Colonic mucosa (tissue), 4 donors: ENCODE measurements around the gene SIX1. TPM values are rescaled to one million over a fixed set of nuclear protein-coding genes. Genes with fewer than 3 reads are reported as not detected.

Experiments used
- DNase-seq: peaks from one replicate; pipeline ENCODE4 v3.0.0-alpha.2; 2020
- H3K27ac ChIP-seq: fragments of 200-600 bp; one replicate; pipeline ENCODE4 v1.8.0; 2021
- H3K27me3 ChIP-seq: fragments of 200-600 bp; one replicate; pipeline ENCODE4 v1.8.0; 2021
- H3K36me3 ChIP-seq: fragments of 200-600 bp; one replicate; pipeline ENCODE4 v1.8.0; 2021
- H3K4me1 ChIP-seq: fragments of 200-600 bp; one replicate; pipeline ENCODE4 v1.8.0; 2021; ENCODE audit warnings: mild to moderate bottlenecking
- H3K4me3 ChIP-seq: fragments of 200-600 bp; one replicate; pipeline ENCODE4 v1.8.0; 2021
- H3K9ac ChIP-seq, 2 donors: one replicate each; pipeline ENCODE4 v1.7.0; 2013; ENCODE audit warnings: control low read depth in 2 of 2, low read depth in 2 of 2, low read length in 2 of 2
- H3K9me3 ChIP-seq: fragments of 200-600 bp; one replicate; pipeline ENCODE4 v1.8.0; 2021
- intact Hi-C: fragments of 100-400 bp; cut with DNase I; formaldehyde crosslinking; loops from one replicate; pipeline ENCODE4 v1.14.1; 2022
- total RNA-seq, 2 donors: library from RNA; stranded (reverse); fragmentation: NEBNext Ultra II Directional in 1 of 2; extraction: Animal tissue kit (Norgen Biotek cat#: 25700) in 1 of 2; gene quantifications; one replicate each; pipeline ENCODE4 v1.2.1, GENCODE V29; 2021
- TF ChIP-seq, protein P1 (sequence below): fragments of 200-600 bp; IDR thresholded peaks from one replicate; pipeline ENCODE4 v1.8.0; 2022; ENCODE audit warnings: antibody characterized with exemption, mild to moderate bottlenecking
- donor health status: healthy.
- donor health status: DM: no; HTN: no; CAD: no.
- donor health status: DM: no; HTN: no; CAD: no.

The SIX1 gene
- total RNA-seq = not detected

- no peaks in the 10 kb centered on the region for H3K9me3 ChIP-seq
- H3K4me3 ChIP-seq = peak within 1 kb of the TSS; percentile 25
- H3K27ac ChIP-seq = no peak within 1 kb of the TSS
- peak; percentile 56 for DNase-seq
- intact Hi-C loops = no loop called here
- H3K27me3 ChIP-seq = peaks cover 97% of the 10 kb centered on the region
- no peak within 1 kb of the TSS for H3K9ac ChIP-seq
- TF ChIP-seq, protein P1, sequence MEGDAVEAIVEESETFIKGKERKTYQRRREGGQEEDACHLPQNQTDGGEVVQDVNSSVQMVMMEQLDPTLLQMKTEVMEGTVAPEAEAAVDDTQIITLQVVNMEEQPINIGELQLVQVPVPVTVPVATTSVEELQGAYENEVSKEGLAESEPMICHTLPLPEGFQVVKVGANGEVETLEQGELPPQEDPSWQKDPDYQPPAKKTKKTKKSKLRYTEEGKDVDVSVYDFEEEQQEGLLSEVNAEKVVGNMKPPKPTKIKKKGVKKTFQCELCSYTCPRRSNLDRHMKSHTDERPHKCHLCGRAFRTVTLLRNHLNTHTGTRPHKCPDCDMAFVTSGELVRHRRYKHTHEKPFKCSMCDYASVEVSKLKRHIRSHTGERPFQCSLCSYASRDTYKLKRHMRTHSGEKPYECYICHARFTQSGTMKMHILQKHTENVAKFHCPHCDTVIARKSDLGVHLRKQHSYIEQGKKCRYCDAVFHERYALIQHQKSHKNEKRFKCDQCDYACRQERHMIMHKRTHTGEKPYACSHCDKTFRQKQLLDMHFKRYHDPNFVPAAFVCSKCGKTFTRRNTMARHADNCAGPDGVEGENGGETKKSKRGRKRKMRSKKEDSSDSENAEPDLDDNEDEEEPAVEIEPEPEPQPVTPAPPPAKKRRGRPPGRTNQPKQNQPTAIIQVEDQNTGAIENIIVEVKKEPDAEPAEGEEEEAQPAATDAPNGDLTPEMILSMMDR = no peak
- no peaks in the 10 kb centered on the region for H3K36me3 ChIP-seq
- H3K4me1 ChIP-seq = peaks cover 15% of the 10 kb centered on the region
Measured at GRCh38 chr14:60648934-60649874, at the start of gene SIX1. TSS of gene SIX1 (minus strand) at chr14:60649477. CDS start at chr14:60649189, 288 bp downstream.

- Histone ChIP-seq H3K4me1 (no peaks in the 10 kb centered on the region), H3K9ac (no peak overlapping the region), H3K27ac (no peak overlapping the region), H3K27me3 (no peaks in the 10 kb centered on the region), H3K9me3 (no peaks in the 10 kb centered on the region), H3K36me3 (no peaks in the 10 kb centered on the region), H3K4me3 (no peak overlapping the region)
- intact Hi-C loops = no loop called here
- TF ChIP-seq, protein P1 = no peak
- no peak for DNase-seq
Measured at GRCh38 chr14:60695327-60695726, 46.0 kb upstream of the SIX1 start.

- TF ChIP-seq, protein P1 = no peak
- Histone ChIP-seq H3K27ac (no peak overlapping the region), H3K4me1 (no peaks in the 10 kb centered on the region), H3K27me3 (no peaks in the 10 kb centered on the region), H3K9ac (no peak overlapping the region), H3K36me3 (no peaks in the 10 kb centered on the region), H3K9me3 (no peaks in the 10 kb centered on the region), H3K4me3 (no peak overlapping the region)
- intact Hi-C loops = no loop called here
- no peak for DNase-seq
Measured at GRCh38 chr14:60691383-60692113, 42.3 kb upstream of the SIX1 start.

- Histone ChIP-seq H3K9ac (no peak overlapping the region), H3K36me3 (no peaks in the 10 kb centered on the region), H3K27me3 (no peaks in the 10 kb centered on the region), H3K9me3 (no peaks in the 10 kb centered on the region), H3K4me3 (no peak overlapping the region), H3K4me1 (no peaks in the 10 kb centered on the region), H3K27ac (no peak overlapping the region)
- TF ChIP-seq, protein P1 = no peak
- intact Hi-C loops = no loop called here
- DNase-seq = no peak
Measured at GRCh38 chr14:60686865-60687264, 37.6 kb upstream of the SIX1 start.

DNA sequence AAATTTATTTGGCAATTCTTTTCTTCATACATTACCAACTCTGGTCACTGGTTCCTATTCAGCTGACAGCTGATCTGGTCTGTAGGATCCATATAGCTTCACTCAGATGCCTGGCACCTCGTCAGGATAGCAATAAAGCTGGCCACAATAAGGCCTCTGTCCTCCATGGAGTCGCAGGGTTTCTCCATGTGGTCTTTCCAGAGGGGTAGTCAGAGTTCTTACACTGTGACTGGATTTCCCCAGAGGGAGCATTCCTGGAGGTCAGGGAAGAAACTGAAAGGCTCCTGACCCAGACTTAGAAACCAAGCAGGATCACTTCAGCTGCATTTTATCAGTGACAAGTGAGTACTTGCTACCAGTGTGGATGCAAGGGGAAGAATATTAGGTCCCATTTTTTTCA, 34.9 kb upstream of the SIX1 start:
- Histone ChIP-seq H3K27ac (no peak overlapping the region), H3K4me1 (no peaks in the 10 kb centered on the region), H3K9ac (no peak overlapping the region), H3K4me3 (no peak overlapping the region), H3K9me3 (no peaks in the 10 kb centered on the region), H3K36me3 (no peaks in the 10 kb centered on the region), H3K27me3 (no peaks in the 10 kb centered on the region)
- intact Hi-C loops = no loop called here
- TF ChIP-seq, protein P1 = no peak
- no peak for DNase-seq
